Natural killer cell (primary cell): Measurements from ENCODE around the gene NDUFAF5. TPM values are rescaled to one million over a fixed set of nuclear protein-coding genes. Genes with fewer than 3 reads are reported as not detected.
A peak's percentile ranks its signal among the peaks of the same experiment; 100 is the strongest.

ENCODE experiments used
- ATAC-seq, 3 donors: fragments of 150-1000 bp in 2 of 3; fragments of 200-7000 bp in 1 of 3; cut with Tn5 transposase; 1 replicate in 1 of 3; 2 replicates in 2 of 3; pipeline ENCODE4 v1.10.0; 2021; ENCODE audit warnings: mild to moderate bottlenecking in 2 of 3, moderate library complexity in 2 of 3
- DNase-seq, 2 donors: peaks; one replicate each; pipeline versions ENCODE4 v3.0.0 to v3.0.0-alpha.2; 2013 to 2021; ENCODE audit warnings: mixed read lengths in 1 of 2
- H3K27ac ChIP-seq: one replicate; pipeline ENCODE4 v1.5.1; 2013; ENCODE audit warnings: mild to moderate bottlenecking, low read length
- H3K27me3 ChIP-seq: one replicate; pipeline ENCODE4 v1.6.1; 2013; ENCODE audit warnings: low read length; ENCODE audit not compliant: control insufficient read depth, insufficient read depth
- H3K36me3 ChIP-seq: one replicate; pipeline ENCODE4 v1.6.1; 2013; ENCODE audit warnings: low read length; ENCODE audit not compliant: control insufficient read depth, insufficient read depth
- H3K4me1 ChIP-seq: one replicate; pipeline ENCODE4 v1.6.1; 2013; ENCODE audit warnings: low read length; ENCODE audit not compliant: control insufficient read depth, insufficient read depth
- H3K4me3 ChIP-seq: one replicate; pipeline ENCODE4 v1.5.1; 2013; ENCODE audit warnings: low read length
- H3K9me3 ChIP-seq: one replicate; pipeline ENCODE4 v1.6.1; 2013; ENCODE audit warnings: low read length; ENCODE audit not compliant: control insufficient read depth, insufficient read depth
- H3K27ac Mint-ChIP-seq, 2 donors: one replicate each; pipeline ENCODE4 v1.8.0; 2022; ENCODE audit warnings: mild to moderate bottlenecking in 2 of 2, mixed read lengths in 2 of 2, moderate library complexity in 1 of 2
- H3K27me3 Mint-ChIP-seq, 2 donors: one replicate each; pipeline ENCODE4 v1.8.0; 2022; ENCODE audit warnings: low read depth in 2 of 2, mixed read lengths in 2 of 2
- H3K36me3 Mint-ChIP-seq: one replicate; pipeline ENCODE4 v1.8.0; 2022; ENCODE audit warnings: mixed read lengths
- H3K4me1 Mint-ChIP-seq, 2 donors: one replicate each; pipeline ENCODE4 v1.8.0; 2022; ENCODE audit warnings: mixed read lengths in 2 of 2
- H3K4me3 Mint-ChIP-seq: one replicate; pipeline ENCODE4 v1.8.0; 2022; ENCODE audit warnings: mild to moderate bottlenecking, moderate library complexity, mixed read lengths
- H3K9me3 Mint-ChIP-seq, 2 donors: one replicate each; pipeline ENCODE4 v1.8.0; 2022; ENCODE audit warnings: mixed read lengths in 2 of 2
- WGBS: methylation state at CpG from one replicate; pipeline ENCODE4 v1.1.7; 2013; ENCODE audit warnings: missing lambda C conversion rate; ENCODE audit not compliant: insufficient coverage; 5-methylcytosine and 5-hydroxymethylcytosine counted together
- intact Hi-C: fragments of 100-400 bp; cut with micrococcal nuclease; formaldehyde crosslinking; loops from one replicate; pipeline ENCODE4 v1.14.2; 2022
- total RNA-seq, 4 donors: library from RNA; stranded (reverse); fragments of 120-200 nt in 1 of 4; gene quantifications; one replicate each; pipeline versions ENCODE4 v1.2.3 to v1.2.4, GENCODE V29; 2013 to 2022
- TF ChIP-seq, protein P1 (sequence below): fragments of 200-600 bp; IDR thresholded peaks from one replicate; pipeline ENCODE4 v1.8.0; 2022; ENCODE audit warnings: antibody characterized with exemption

Gene NDUFAF5
- total RNA-seq, 3 donors from 2014 or later (not counting 1 experiment from before 2014, with no cell fraction given) = 63.4 to 75.9 (median 63.7) TPM

DNA sequence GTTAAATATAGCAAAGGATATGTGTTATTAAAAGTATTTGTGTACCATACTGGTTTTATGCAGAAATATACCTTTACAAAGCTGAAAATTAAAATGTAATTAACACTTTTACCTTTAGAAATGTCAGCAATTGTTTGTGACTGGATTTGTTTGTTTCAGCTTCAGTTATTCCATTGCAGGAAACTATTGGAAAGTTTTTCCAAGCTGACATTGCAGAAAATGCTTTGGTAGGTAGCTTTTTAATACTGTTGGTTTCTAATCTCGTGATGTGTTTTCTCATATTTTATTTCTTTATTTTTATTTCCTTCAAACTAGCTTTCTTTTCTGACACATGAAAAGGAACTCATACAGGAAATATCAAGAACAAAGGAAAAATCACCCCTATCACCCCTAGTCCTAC, 8.2 kb downstream of the NDUFAF5 start:
- peaks cover 52% of the 10 kb centered on the region for H3K36me3 ChIP-seq
- Mint-ChIP-seq H3K4me1 (peaks cover 0 to 19% of the 10 kb centered on the region in 2 donors), H3K36me3 (peaks cover 8% of the 10 kb centered on the region), H3K9me3 (no peaks in the 10 kb centered on the region), H3K27ac (no peak overlapping the region), H3K27me3 (no peaks in the 10 kb centered on the region), H3K4me3 (no peak overlapping the region)
- no peaks in the 10 kb centered on the region for H3K4me1 ChIP-seq
- DNase-seq (no peak), ATAC-seq (no peak)
- no peaks in the 10 kb centered on the region for H3K27me3 ChIP-seq
- WGBS = no CpG with 5 or more reads among the region's 1 CpG
- intact Hi-C loops = no loop called here
- TF ChIP-seq, protein P1, sequence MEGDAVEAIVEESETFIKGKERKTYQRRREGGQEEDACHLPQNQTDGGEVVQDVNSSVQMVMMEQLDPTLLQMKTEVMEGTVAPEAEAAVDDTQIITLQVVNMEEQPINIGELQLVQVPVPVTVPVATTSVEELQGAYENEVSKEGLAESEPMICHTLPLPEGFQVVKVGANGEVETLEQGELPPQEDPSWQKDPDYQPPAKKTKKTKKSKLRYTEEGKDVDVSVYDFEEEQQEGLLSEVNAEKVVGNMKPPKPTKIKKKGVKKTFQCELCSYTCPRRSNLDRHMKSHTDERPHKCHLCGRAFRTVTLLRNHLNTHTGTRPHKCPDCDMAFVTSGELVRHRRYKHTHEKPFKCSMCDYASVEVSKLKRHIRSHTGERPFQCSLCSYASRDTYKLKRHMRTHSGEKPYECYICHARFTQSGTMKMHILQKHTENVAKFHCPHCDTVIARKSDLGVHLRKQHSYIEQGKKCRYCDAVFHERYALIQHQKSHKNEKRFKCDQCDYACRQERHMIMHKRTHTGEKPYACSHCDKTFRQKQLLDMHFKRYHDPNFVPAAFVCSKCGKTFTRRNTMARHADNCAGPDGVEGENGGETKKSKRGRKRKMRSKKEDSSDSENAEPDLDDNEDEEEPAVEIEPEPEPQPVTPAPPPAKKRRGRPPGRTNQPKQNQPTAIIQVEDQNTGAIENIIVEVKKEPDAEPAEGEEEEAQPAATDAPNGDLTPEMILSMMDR = no peak
- no peaks in the 10 kb centered on the region for H3K9me3 ChIP-seq
- H3K4me3 ChIP-seq = no peak overlapping the region
- no peak overlapping the region for H3K27ac ChIP-seq

DNA sequence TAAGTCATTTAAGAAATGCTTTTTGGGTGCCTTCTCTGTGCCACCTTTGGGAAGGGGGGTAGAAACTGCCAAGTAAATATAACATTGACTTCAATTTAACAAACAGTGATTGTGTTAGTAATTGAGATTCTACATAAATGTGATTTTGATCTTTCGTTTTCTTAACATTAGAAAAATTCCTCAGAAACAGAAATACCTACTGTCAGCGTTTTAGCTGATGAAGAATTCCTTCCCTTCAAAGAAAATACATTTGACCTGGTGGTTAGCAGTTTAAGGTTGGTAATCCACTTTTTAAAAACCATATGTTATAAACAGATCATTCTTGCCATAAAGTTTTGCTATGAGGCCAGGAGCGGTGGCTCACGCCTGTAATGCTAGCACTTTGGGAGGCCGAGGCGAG, 9.8 kb downstream of the NDUFAF5 start:
- no peak overlapping the region for H3K27ac Mint-ChIP-seq
- Histone ChIP-seq H3K36me3 (peaks cover 61% of the 10 kb centered on the region), H3K27me3 (no peaks in the 10 kb centered on the region), H3K9me3 (no peaks in the 10 kb centered on the region), H3K27ac (no peak overlapping the region), H3K4me3 (no peak overlapping the region), H3K4me1 (no peaks in the 10 kb centered on the region)
- H3K36me3 Mint-ChIP-seq = peaks cover 8% of the 10 kb centered on the region
- TF ChIP-seq, protein P1 = no peak
- no peaks in the 10 kb centered on the region for H3K27me3 Mint-ChIP-seq
- no peak for ATAC-seq
- DNase-seq = no peak
- H3K9me3 Mint-ChIP-seq = no peaks in the 10 kb centered on the region
- H3K4me3 Mint-ChIP-seq = no peak overlapping the region
- WGBS = 100% methylated on average over 4 of the region's 6 CpGs
- peaks cover 0 to 24% of the 10 kb centered on the region in 2 donors for H3K4me1 Mint-ChIP-seq
- intact Hi-C loops = no loop called here

DNA sequence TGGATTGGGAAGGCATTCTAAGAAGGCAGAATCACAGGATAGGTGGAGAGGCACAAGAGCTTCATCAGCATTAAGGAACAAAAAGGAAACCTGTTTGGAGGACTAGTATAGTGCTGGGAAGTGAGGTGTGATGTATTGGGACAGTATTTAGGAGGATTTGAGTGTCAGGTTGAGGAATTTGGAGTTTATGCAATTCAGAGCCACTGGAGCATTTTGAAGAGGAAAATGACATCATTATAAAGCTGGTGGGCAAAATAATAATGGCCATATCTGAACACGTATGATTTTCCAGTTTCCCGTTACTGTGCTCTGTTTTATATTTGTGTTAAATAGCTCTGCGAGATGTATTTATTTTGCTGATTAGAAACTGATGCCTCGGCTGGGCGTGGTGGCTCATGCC, 14.2 kb downstream of the NDUFAF5 start:
- Histone ChIP-seq H3K27ac (no peak overlapping the region), H3K36me3 (peaks cover 67% of the 10 kb centered on the region), H3K4me1 (no peaks in the 10 kb centered on the region), H3K4me3 (no peak overlapping the region), H3K9me3 (no peaks in the 10 kb centered on the region), H3K27me3 (no peaks in the 10 kb centered on the region)
- Mint-ChIP-seq H3K9me3 (no peaks in the 10 kb centered on the region), H3K4me1 (peaks cover 0 to 6% of the 10 kb centered on the region in 2 donors), H3K4me3 (no peak overlapping the region), H3K27ac (peak overlapping the region in 1 of 2 donors; percentile 48), H3K36me3 (peaks cover 6% of the 10 kb centered on the region), H3K27me3 (no peaks in the 10 kb centered on the region)
- WGBS = 99% methylated on average over 5 of the region's 5 CpGs
- DNase-seq = no peak
- intact Hi-C loops = no loop called here
- no peak for ATAC-seq
- TF ChIP-seq, protein P1 = no peak

DNA sequence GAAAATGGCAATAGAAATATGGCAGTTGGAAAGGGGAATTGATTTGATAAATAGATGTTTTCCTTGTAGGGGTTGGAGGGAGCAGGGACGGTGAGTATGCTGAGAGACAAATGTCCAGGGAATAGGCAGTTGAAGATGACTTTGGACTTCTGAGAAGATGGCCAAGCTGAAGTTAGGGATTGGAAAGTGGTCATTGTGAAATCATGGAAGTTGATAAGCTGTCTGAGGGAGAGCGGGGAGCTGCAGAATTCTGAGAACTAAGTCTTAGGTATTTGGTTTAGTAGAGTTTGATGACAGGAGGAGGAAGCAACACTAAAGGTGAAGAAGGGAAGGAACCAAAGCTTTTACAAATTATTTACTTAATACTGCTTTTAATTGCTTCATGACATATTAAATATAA, 15.1 kb downstream of the NDUFAF5 start:
- intact Hi-C loops = no loop called here
- WGBS = 96% methylated on average over 2 of the region's 2 CpGs

More for the DNA sequence above, 15.1 kb downstream of the NDUFAF5 start:
- H3K4me1 Mint-ChIP-seq = peaks cover 0 to 6% of the 10 kb centered on the region in 2 donors
- ATAC-seq (no peak), DNase-seq (no peak)
- H3K36me3 ChIP-seq = peaks cover 67% of the 10 kb centered on the region
- no peaks in the 10 kb centered on the region for H3K27me3 Mint-ChIP-seq
- H3K36me3 Mint-ChIP-seq = peaks cover 6% of the 10 kb centered on the region
- no peak overlapping the region for H3K4me3 Mint-ChIP-seq
- H3K27ac Mint-ChIP-seq = no peak overlapping the region
- H3K27ac ChIP-seq = no peak overlapping the region
- H3K9me3 Mint-ChIP-seq = no peaks in the 10 kb centered on the region
- H3K27me3 ChIP-seq = no peaks in the 10 kb centered on the region
- TF ChIP-seq, protein P1 = no peak
- H3K4me1 ChIP-seq = no peaks in the 10 kb centered on the region
- no peaks in the 10 kb centered on the region for H3K9me3 ChIP-seq
- H3K4me3 ChIP-seq = no peak overlapping the region
